ENCODE measurements around the gene TNPO3.

Gene TNPO3

DNA sequence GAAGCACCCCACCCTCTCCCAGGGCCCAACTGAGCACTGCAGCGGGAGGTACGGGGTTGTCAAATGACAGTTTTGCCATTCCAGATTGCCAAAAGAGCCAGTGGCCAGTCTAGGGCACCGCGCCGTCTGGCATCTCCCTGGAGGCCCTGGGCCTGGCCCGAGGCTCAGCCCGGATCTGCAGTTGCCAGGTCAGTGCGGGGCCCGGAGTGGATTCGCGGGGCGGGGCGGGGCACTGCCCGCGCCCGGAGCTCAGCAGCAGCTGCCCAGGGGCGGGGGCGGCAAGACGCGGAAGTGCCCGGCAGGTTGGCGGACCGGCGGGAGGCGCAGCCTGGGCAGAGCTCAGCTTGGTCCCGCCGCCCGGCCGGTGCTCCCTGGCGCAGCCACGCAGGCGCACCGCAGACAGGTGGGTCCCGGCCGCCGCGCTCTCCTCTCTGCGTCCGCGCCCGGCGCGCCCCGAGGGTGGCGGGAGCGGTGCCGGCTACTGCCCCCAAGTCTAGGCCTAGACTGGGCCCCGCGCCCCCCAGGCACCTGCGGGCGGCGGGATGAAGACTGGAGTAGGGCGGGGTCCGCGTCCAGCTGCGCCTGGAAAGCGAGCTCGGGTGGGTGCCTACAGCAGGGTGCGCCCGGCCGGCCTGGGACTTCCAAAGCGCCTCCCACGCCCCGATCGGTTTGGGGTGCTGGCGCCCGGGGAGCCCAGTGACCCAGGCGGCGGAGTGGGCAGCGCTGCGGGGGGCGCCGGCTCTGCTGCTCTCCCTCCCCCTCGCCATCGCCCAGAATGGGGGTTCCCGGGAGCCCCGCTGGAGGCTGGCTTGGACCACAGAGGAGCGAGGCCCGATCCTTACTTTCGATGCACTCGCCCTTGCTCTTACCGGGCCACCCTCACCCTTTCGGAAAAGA lies 117.0 kb downstream of the TNPO3 start, which contains the start of gene IRF5:
Gene IRF5 (plus strand): TSS at position 281 of the 897 bp plus-strand sequence. CDS start 4,155 bp downstream, outside the sequence.
- TF ChIP-seq, protein P1, sequence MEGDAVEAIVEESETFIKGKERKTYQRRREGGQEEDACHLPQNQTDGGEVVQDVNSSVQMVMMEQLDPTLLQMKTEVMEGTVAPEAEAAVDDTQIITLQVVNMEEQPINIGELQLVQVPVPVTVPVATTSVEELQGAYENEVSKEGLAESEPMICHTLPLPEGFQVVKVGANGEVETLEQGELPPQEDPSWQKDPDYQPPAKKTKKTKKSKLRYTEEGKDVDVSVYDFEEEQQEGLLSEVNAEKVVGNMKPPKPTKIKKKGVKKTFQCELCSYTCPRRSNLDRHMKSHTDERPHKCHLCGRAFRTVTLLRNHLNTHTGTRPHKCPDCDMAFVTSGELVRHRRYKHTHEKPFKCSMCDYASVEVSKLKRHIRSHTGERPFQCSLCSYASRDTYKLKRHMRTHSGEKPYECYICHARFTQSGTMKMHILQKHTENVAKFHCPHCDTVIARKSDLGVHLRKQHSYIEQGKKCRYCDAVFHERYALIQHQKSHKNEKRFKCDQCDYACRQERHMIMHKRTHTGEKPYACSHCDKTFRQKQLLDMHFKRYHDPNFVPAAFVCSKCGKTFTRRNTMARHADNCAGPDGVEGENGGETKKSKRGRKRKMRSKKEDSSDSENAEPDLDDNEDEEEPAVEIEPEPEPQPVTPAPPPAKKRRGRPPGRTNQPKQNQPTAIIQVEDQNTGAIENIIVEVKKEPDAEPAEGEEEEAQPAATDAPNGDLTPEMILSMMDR (IDR thresholded peaks at IDR 0.05), result no peak

DNA sequence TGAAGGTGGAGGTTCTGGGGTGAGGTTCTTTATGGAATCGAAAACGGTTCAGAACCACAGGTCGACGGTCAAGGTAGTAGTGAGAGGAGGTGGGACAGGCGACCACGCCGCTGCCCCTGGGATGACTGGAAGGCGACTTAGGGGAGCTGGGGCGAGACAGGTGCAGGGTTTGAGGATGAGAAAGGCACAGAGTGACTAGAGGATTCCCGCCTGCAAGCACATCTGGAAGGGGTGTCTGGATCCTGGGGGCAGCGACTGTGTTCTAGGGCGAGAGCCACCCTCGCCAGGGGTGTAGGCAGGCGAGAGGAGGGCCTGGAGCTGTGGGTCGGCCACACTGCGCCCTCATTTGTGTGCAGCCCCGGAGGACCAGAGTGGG lies 117.7 kb downstream of the TNPO3 start:
- TF ChIP-seq, protein P1 (IDR thresholded peaks at IDR 0.05), result no peak

GRCh38 chr7:128936798-128937197 lies 118.1 kb downstream of the TNPO3 start:
- TF ChIP-seq, protein P1 (IDR thresholded peaks at IDR 0.05), result no peak

DNA sequence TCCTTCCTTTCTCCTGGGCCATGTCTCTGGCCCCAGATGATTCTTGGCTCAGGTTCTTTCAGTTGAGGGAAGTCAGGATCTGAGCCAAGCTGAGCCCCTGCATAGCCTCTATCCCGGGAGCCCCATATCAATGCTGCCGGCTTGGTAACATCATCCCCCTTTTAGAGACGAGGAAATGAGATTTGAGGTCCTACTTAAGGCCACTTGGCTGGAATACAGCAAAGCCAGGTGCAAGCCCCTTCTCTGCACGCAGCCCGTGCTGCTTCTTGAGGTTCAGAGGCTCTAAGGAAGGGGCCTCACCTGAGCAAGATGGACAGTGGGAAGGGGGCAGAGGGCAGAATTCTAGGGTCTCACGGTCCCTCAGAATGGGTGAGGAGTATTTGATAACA lies 119.6 kb downstream of the TNPO3 start:
- TF ChIP-seq, protein P1 (IDR thresholded peaks at IDR 0.05), result no peak

- TF ChIP-seq, protein P1 (IDR thresholded peaks at IDR 0.05), result no peak
Observed at GRCh38 chr7:128934361-128935341, 120.3 kb downstream of the TNPO3 start.

DNA sequence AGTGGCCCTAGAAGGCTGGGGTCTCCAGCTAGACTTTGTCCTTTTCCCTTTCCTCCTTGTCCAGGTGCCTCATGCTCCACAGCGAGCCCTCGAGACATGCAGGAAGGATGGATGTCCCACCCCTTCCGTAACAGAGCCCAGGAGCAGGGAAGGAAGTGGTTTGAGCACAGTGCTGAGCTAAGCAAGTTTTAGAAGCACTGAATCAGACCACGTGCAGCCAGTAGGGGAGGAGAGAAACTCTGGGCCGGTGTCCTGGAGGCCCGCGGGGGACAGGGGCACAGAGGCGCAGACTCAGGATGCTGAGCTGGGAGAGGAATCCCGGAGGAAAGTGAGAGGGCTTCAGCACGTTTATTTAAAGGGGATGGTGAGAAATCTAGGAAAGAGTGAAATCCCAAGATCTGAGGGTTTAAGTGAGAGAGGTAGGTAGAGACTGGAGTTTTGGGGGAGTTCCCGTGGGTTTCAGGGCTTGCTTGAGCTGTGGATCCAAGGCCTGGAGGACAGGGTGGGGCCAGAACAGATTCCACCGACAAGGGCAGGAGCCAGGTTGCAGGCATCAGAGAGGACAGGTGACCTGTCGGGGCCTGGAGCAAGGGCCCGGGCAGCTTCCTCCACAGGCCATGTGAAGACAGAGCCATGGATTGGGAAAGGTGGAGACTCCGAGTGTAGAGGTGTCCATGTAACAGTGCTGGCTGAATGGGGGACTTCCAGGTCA lies 121.6 kb downstream of the TNPO3 start:
- TF ChIP-seq, protein P1 (IDR thresholded peaks at IDR 0.05), result no peak

GRCh38 chr7:128932862-128933179 lies 122.1 kb downstream of the TNPO3 start:
- TF ChIP-seq, protein P1 (IDR thresholded peaks at IDR 0.05), result no peak

All from LNCAP (cell line).